NCI-H1417 treated with DMSO at 0.1 percent for 48 hours (cell line): ENCODE data around the gene SLC6A12.

Source experiments
- DNase-seq: peaks from one replicate; lab custom pipeline; 2025; lab: John Stamatoyannopoulos, UW

SLC6A12 gene

GRCh38 chr12:234891-235415 is 21.0 kb upstream of the SLC6A12 start:
- no peak for DNase-seq

GRCh38 chr12:234019-234418 is 20.1 kb upstream of the SLC6A12 start:
- DNase-seq: no peak

GRCh38 chr12:233615-233968 is 19.6 kb upstream of the SLC6A12 start:
- no peak for DNase-seq

GRCh38 chr12:232731-233614 is 19.0 kb upstream of the SLC6A12 start:
- DNase-seq: no peak

- no peak for DNase-seq
These were observed 17.1 kb upstream of the SLC6A12 start for GRCh38 chr12:230925-231671.

- DNase-seq: no peak
These were observed 15.7 kb upstream of the SLC6A12 start for GRCh38 chr12:229441-230191.

GRCh38 chr12:228846-229200 is 14.9 kb upstream of the SLC6A12 start:
- DNase-seq: no peak

GRCh38 chr12:227923-228845 is 14.2 kb upstream of the SLC6A12 start:
- no peak for DNase-seq

- DNase-seq: no peak
These were observed 13.4 kb upstream of the SLC6A12 start for GRCh38 chr12:227286-227915.

GRCh38 chr12:226401-226800 is 12.4 kb upstream of the SLC6A12 start:
- no peak for DNase-seq

- no peak for DNase-seq
These were observed 11.1 kb upstream of the SLC6A12 start for GRCh38 chr12:225012-225411.

- no peak for DNase-seq
These were observed 10.4 kb upstream of the SLC6A12 start for GRCh38 chr12:224330-224729.

- no peak for DNase-seq
These were observed 9.9 kb upstream of the SLC6A12 start for GRCh38 chr12:223841-224240.

GRCh38 chr12:221736-222135 is 7.8 kb upstream of the SLC6A12 start:
- DNase-seq: no peak

GRCh38 chr12:220946-221550 is 7.1 kb upstream of the SLC6A12 start:
- DNase-seq: no peak

GRCh38 chr12:220491-220890 is 6.5 kb upstream of the SLC6A12 start:
- no peak for DNase-seq

GRCh38 chr12:219891-220352 is 6.0 kb upstream of the SLC6A12 start:
- no peak for DNase-seq

GRCh38 chr12:218728-219590 is 5.0 kb upstream of the SLC6A12 start:
- no peak for DNase-seq

- DNase-seq: no peak
These were observed 4.3 kb upstream of the SLC6A12 start for GRCh38 chr12:218221-218620.
